GM12864 (cell line): Measurements from ENCODE around the gene CCDC51.

Experiments used
- DNase-seq: peaks from one replicate; pipeline ENCODE4 v3.0.0-alpha.2; 2011; ENCODE audit warnings: low read depth
- H3K4me3 ChIP-seq: 2 replicates; pipeline ENCODE4 v1.5.1; 2011; ENCODE audit warnings: mild to moderate bottlenecking, low read depth, low read length, control low read depth
- TF ChIP-seq, protein P1 (sequence below): IDR thresholded peaks from 2 replicates; pipeline ENCODE4 v1.5.1; 2011; ENCODE audit warnings: low read depth, mild to moderate bottlenecking, moderate library complexity, low read length, control low read depth, inconsistent platforms; ENCODE audit errors: missing control alignments

CCDC51 gene

DNA sequence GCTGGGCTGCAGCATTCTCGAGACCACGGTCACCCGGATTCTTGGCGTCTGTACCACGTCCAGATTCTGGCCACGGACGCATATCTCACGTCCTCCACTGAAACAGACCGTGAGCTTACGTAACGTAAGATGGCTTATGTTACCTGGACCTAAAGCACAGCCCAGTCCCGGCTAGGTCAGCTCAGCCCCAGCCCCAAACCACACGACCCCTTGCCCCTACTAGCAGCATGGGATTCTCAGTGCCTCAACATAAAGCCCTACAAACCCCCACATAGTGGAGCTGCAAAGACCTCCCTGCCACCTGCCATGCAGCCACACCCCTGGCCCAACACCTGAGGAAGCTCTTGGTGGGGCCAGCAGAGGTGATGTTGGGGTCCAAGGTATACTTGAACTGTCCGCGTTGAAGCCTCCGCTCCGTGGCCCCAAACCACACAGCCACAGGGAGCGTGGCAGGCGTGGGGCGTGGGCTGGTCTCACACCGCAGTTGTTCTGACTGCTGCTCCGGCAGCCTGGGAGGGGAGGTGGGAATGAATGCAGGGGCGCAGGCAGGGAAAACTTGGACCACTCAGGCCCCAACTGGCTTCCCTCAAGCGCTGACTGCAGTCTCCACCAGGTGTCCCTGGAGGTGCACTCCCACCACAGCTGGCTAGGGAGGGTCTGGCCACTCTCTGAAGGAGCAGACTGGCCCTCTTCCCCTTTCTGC lies 24.5 kb downstream of the CCDC51 start:
- TF ChIP-seq, protein P1, sequence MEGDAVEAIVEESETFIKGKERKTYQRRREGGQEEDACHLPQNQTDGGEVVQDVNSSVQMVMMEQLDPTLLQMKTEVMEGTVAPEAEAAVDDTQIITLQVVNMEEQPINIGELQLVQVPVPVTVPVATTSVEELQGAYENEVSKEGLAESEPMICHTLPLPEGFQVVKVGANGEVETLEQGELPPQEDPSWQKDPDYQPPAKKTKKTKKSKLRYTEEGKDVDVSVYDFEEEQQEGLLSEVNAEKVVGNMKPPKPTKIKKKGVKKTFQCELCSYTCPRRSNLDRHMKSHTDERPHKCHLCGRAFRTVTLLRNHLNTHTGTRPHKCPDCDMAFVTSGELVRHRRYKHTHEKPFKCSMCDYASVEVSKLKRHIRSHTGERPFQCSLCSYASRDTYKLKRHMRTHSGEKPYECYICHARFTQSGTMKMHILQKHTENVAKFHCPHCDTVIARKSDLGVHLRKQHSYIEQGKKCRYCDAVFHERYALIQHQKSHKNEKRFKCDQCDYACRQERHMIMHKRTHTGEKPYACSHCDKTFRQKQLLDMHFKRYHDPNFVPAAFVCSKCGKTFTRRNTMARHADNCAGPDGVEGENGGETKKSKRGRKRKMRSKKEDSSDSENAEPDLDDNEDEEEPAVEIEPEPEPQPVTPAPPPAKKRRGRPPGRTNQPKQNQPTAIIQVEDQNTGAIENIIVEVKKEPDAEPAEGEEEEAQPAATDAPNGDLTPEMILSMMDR: no peak
- DNase-seq: no peak
- no peak overlapping the region for H3K4me3 ChIP-seq

DNA sequence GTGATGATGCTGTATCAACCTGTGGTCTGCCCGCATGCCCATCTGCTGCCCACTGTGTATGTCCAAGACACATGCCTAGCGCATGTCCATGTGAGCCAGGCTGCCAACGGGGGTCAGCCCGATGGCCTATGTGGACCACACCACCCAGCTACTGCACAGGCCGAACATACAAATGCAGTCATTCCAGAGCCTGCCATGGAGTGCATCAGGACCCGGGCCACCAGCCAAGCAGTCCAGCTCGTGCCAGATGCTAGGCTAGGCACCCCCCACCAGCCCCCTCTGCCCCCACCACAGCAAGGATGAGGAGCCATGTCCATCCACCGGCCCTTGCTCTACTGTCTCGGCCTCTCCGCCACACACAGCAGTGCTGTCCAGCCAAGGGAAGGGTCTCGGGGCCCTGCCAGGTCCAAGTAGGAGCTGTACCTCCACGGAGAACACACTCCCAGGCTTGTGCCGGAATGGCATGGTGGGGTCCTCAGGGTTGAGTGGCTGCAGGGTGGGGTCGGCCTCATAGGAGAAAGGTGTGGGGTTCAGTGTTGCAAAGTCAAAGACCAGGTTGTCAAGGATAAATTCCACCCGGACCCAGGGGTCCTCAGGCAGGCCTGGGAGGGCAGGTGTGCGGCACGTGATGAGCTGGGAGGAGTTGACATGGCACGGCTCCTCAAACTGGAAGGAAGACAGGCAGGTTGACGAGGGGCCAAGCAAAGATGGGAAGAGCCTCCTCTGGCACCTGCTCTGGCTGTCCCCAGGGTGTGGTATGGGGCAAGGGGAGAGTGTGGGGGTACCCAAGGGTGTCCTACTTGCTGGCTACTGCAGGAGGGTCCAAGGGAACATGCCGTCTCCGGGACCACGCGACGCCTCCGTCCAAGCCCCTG lies 25.3 kb downstream of the CCDC51 start:
- TF ChIP-seq, protein P1: no peak
- H3K4me3 ChIP-seq: no peak overlapping the region
- DNase-seq: no peak

DNA sequence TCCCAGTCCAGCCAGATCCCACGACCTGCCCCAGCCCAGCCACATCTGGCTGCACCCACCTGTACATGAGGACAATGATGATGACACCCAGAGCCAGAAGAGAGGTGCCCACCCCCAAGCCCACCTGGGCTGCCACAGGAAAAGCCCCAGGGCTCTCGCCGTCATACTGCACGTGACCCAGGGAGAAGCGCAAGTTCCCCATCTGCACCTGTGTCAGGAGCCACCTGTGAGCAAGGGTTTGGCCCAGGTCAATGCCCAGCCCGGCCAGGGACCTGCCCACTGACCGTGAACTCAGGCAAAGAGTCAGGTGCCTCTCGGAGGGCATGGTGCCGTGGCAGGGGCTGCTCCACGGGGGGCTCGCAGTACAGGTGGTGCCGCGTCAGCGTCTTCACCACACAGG lies 26.3 kb downstream of the CCDC51 start:
- H3K4me3 ChIP-seq: no peak overlapping the region
- TF ChIP-seq, protein P1: no peak
- DNase-seq: no peak

DNA sequence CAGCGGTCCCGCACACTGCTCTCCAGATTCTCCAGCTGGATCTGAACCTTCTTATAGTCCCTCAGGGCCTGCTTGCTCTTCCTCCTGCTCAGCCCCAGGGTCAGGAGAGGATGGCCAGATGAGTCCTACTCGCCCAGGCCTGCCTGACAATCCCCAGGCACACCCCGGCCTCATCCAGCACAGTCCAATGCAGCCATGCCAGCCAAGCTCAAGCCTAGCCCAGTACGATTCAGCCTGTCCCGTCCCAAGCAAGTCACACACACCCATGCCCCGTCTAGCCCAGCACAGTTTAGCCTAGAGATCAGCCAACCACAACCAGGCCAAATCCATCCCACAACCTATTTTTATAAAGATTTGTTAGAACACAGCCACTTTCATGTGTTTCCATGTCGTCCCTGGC lies 26.8 kb downstream of the CCDC51 start:
- TF ChIP-seq, protein P1: no peak
- H3K4me3 ChIP-seq: no peak overlapping the region
- no peak for DNase-seq

DNA sequence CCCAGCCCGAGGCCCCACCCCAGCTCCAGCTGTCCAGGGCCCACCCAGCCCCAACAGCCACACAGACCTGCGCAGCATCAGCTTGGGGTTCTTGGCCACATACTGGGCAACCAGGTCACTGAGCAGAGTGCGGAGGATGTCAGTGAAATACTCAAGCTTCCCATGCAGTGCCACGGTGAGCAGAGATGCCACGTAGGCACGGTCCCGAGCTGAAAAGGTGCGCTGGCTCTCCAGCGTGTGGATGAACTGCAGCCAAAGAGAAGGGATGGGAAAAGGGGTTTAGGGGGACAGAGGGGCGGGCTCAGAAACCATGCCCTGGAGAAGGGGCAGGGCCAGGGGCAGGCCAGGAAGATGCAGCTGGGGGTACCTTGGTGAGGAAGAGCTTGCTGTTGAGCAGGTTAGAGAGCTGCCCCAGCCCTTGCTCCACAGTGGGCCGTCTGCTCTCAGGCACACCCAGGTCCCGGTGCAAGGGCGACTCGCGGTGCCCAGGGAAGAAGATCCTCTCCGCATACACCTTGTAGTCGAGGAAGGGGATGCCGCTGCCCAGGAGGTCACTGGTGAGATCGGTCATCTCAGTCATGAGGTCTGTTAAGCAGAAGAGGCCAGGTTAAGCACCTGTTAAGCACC lies 27.4 kb downstream of the CCDC51 start:
- TF ChIP-seq, protein P1: no peak
- no peak overlapping the region for H3K4me3 ChIP-seq
- no peak for DNase-seq

DNA sequence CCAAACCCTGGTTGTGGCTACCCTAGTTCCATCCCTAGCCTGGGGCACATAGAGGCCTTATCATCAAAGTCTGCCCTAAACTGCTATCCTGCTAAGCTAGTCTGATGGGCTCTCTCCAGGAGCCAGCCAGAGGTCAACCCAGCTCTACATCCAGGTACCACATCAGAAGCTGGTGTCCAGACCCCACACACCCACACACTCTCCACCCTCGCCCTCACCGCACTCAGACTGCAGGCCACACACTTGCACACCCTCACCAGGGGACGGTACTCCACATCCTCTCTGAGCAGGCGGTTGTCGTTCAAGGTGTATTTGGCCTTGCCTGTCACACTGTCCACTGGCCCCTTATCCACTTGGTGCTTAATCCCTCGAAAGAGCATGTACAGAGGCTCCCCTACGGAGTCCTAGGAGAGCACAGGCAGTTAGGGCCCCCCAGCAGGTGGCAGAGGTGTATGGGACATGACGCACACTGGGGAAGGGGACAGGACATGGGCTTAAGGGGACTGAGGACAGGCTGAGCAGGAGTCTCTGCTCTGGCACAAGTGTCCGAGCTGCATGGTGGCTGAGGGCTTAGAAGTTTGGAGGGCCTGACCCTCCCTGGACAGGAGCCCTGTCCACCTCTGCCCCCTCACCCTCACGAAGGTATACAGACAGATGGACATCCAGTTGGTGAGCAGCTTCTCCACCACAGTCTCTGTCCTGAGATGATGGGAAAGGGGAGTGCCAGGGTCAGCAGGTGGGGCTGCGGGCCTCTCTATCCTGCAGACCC lies 28.1 kb downstream of the CCDC51 start:
- TF ChIP-seq, protein P1: no peak
- no peak overlapping the region for H3K4me3 ChIP-seq
- DNase-seq: no peak
